C4-2B (cell line): ENCODE measurements around the gene FAM209B.

ENCODE experiments used
- ZFX ChIP-seq: fragments of 450-650 bp; IDR thresholded peaks from 2 replicates; pipeline ENCODE4 v1.6.1; 2017
- TF ChIP-seq, protein P1 (sequence below): fragments of 450-650 bp; conservative IDR thresholded peaks from 2 replicates; pipeline ENCODE4 v1.5.1; 2017; ENCODE audit warnings: mild to moderate bottlenecking

- TF ChIP-seq, protein P1, sequence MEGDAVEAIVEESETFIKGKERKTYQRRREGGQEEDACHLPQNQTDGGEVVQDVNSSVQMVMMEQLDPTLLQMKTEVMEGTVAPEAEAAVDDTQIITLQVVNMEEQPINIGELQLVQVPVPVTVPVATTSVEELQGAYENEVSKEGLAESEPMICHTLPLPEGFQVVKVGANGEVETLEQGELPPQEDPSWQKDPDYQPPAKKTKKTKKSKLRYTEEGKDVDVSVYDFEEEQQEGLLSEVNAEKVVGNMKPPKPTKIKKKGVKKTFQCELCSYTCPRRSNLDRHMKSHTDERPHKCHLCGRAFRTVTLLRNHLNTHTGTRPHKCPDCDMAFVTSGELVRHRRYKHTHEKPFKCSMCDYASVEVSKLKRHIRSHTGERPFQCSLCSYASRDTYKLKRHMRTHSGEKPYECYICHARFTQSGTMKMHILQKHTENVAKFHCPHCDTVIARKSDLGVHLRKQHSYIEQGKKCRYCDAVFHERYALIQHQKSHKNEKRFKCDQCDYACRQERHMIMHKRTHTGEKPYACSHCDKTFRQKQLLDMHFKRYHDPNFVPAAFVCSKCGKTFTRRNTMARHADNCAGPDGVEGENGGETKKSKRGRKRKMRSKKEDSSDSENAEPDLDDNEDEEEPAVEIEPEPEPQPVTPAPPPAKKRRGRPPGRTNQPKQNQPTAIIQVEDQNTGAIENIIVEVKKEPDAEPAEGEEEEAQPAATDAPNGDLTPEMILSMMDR: no peak
- no peak for TF ChIP-seq ZFX
Observed at GRCh38 chr20:56554869-56555268, 21.8 kb downstream of the FAM209B start.
